Cardiac fibroblast (primary cell): ENCODE data around the gene NME8.

Experiments
- DNase-seq, 2 donors: peaks; one replicate each; pipeline versions ENCODE4 v3.0.0 to v3.0.0-alpha.2; 2010; ENCODE audit warnings: low read depth in 2 of 2
- H3K4me3 ChIP-seq, 2 donors: replicated peaks in 1 of 2; 1 replicate in 1 of 2; 2 replicates in 1 of 2; pipeline ENCODE4 v1.5.1; 2011; ENCODE audit warnings: low read depth in 2 of 2, low read length in 2 of 2, mild to moderate bottlenecking in 2 of 2, moderate library complexity in 1 of 2
- CTCF ChIP-seq: IDR thresholded peaks from one replicate; pipeline ENCODE4 v1.5.1; 2011; ENCODE audit warnings: low read depth, mild to moderate bottlenecking, low read length, inconsistent platforms

NME8 gene

GRCh38 chr7:37920849-37921805 is 72.7 kb downstream of the NME8 start:
- peak; percentile 26 for TF ChIP-seq CTCF
- H3K4me3 ChIP-seq, result peak overlapping the region; percentile 54 to 62
- DNase-seq, result peak in 1 of 2 donors; percentile 38

DNA sequence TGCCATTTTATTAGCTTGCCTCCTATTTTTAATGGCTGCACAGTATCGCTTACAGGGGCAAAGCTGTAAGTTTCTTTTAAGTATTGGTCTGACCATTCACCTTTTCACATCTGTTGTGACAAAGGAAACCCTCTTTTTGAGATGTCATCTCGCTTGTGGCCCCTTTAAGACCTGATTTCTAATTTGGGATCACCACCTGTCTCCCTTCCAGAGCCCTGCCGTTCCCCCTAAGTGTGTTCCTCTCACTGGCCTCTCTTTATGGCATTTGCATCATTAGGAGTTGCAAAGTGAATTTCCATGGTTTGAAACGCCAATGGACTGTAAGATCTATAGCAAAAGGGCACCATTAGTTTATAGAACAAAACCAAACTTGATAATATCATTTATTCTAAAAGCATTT is 73.5 kb downstream of the NME8 start:
- no peak for DNase-seq
- H3K4me3 ChIP-seq, result no peak overlapping the region
- TF ChIP-seq CTCF, result no peak

DNA sequence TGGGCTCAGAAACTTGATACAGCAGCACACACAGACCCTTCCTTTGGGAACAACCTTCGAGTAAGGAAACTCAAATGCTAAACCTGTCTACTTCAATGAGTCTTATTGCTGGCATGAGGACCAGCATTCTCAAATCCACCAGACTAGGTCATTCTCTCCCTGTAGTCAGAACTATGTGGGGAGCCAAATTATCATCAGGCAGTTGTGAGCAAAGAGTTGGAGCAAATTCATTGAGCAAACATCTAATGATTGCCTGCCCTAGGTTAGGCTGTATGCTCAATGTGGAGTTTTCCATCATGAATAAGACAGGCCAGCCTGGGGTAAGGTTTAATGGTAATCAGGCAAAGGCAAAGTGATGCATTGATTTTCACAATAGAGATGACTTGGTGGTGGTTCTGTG is 75.6 kb downstream of the NME8 start:
- H3K4me3 ChIP-seq, result no peak overlapping the region
- no peak for TF ChIP-seq CTCF
- no peak for DNase-seq

- H3K4me3 ChIP-seq, result no peak overlapping the region
- DNase-seq, result no peak
- no peak for TF ChIP-seq CTCF
Measured at GRCh38 chr7:37924491-37925041, 76.2 kb downstream of the NME8 start.

GRCh38 chr7:37925620-37926019 is 77.2 kb downstream of the NME8 start:
- no peak for TF ChIP-seq CTCF
- no peak for DNase-seq
- no peak overlapping the region for H3K4me3 ChIP-seq

GRCh38 chr7:37927773-37928444 is 79.5 kb downstream of the NME8 start:
- no peak for TF ChIP-seq CTCF
- no peak overlapping the region for H3K4me3 ChIP-seq
- DNase-seq, result peak in 1 of 2 donors; percentile 34
